SK-N-SH treated with all-trans-retinoic acid at 6 μM for 48 hours (cell line): ENCODE results near the gene GAL3ST1.

Source experiments
- ARNTL ChIP-seq: fragments of 450-650 bp; formaldehyde crosslinking; IDR thresholded peaks from 2 replicates; pipeline ENCODE4 v1.5.0; 2020; ENCODE audit warnings: low read depth, mild to moderate bottlenecking, moderate library complexity, borderline replicate concordance
- GLIS3 ChIP-seq: fragments of 250-450 bp; sonication (Bioruptor Pico); IDR thresholded peaks from 2 replicates; pipeline ENCODE4 v1.5.0; 2020; ENCODE audit warnings: mild to moderate bottlenecking, moderate library complexity

GRCh38 chr22:30591588-30592359 lies 17.3 kb upstream of the GAL3ST1 start, which contains the start of gene PES1:
- TF ChIP-seq ARNTL (no peak), GLIS3 (no peak)
